Esophagus muscularis mucosa (tissue), 4 donors: ENCODE results near the gene PKP4.

ENCODE experiments used
- EP300 ChIP-seq: sonication (generic); formaldehyde crosslinking; IDR thresholded peaks from one replicate; pipeline ENCODE4 v1.6.1; 2017; ENCODE audit warnings: antibody characterized with exemption
- POLR2A ChIP-seq: fragments of 450-650 bp; IDR thresholded peaks from one replicate; pipeline ENCODE4 v1.6.1; 2017; ENCODE audit warnings: antibody characterized with exemption, moderate library complexity, mild to moderate bottlenecking, low read depth
- POLR2AphosphoS5 ChIP-seq, 2 donors: sonication (generic); formaldehyde crosslinking; IDR thresholded peaks; one replicate each; pipeline ENCODE4 v1.6.1; 2017; ENCODE audit warnings: antibody characterized with exemption in 2 of 2
- TF ChIP-seq, protein P1 (sequence below), 3 experiments: fragments of 200-600 bp in 2 of 3; fragments of 450-650 bp in 1 of 3; sonication (generic) in 2 of 3; IDR thresholded peaks; one replicate each; pipeline ENCODE4 v1.5.1; 2017 to 2019; ENCODE audit warnings: antibody characterized with exemption in 3 of 3, mild to moderate bottlenecking in 2 of 3, moderate library complexity in 1 of 3

DNA sequence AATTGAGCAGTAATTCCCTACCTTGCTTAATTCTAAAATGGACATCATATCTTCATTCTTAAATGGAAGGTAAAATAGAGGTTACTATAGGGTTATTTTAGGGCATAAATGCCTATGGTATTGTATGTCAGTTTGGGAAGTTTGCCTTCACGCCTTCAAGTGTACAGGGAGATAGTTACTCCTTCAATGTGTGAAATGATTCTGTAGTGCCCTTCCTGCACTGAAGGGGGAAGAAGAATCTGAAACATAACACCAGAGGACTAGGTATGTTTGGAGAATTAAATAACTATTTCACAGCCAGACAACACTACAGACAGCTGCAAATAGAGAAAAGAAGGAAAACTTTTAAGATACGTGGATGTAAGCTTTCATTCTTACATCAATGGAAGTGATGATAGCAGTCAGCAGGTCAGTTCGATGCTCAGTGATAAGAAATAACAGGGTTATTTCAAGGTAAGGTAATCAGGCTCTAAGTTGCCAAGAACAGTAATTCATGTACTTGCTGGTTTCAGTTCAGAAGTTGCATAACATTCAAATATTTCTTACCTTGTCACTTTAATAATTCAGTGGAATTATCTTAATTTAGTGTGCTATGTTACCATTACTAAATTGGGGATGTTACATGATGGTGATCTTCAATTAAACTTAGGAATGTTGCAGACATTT, 4.0 kb downstream of the PKP4 start:
- TF ChIP-seq, protein P1, sequence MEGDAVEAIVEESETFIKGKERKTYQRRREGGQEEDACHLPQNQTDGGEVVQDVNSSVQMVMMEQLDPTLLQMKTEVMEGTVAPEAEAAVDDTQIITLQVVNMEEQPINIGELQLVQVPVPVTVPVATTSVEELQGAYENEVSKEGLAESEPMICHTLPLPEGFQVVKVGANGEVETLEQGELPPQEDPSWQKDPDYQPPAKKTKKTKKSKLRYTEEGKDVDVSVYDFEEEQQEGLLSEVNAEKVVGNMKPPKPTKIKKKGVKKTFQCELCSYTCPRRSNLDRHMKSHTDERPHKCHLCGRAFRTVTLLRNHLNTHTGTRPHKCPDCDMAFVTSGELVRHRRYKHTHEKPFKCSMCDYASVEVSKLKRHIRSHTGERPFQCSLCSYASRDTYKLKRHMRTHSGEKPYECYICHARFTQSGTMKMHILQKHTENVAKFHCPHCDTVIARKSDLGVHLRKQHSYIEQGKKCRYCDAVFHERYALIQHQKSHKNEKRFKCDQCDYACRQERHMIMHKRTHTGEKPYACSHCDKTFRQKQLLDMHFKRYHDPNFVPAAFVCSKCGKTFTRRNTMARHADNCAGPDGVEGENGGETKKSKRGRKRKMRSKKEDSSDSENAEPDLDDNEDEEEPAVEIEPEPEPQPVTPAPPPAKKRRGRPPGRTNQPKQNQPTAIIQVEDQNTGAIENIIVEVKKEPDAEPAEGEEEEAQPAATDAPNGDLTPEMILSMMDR (IDR thresholded peaks at IDR 0.05): peak; percentile 30 to 44 (median 41)
- TF ChIP-seq EP300 (no peak), POLR2A (no peak), POLR2AphosphoS5 (IDR thresholded peaks at IDR 0.05) (no peak)
